A549 (cell line): ENCODE data around the gene HSD17B3. TPM values are rescaled to one million over a fixed set of nuclear protein-coding genes. Genes with fewer than 3 reads are reported as not detected.

Experiments
- ATAC-seq, 2 experiments: fragments of 200-7000 bp in 1 of 2; fragments of >200 bp in 1 of 2; cut with Nextera tagmentation in 1 of 2; cut with Tn5 transposase in 1 of 2; 3 replicates each; pipeline versions ENCODE4 v1.8.0 to v1.9.1; 2018 to 2020; ENCODE audit warnings: mild to moderate bottlenecking in 1 of 2, moderate library complexity in 1 of 2
- CTCF ChIA-PET: fragments of 300-600 bp; sonication (Branson Sonifier 250); formaldehyde crosslinking; extraction: SDS; loops from one replicate; lab custom pipeline; 2021; ENCODE audit warnings: antibody characterized with exemption, inconsistent platforms; lab: Yijun Ruan, JAX
- POLR2A ChIA-PET: fragments of 350-600 bp; formaldehyde crosslinking; extraction: SDS; loops from one replicate; lab custom pipeline; 2021; ENCODE audit warnings: antibody characterized with exemption, inconsistent platforms; lab: Yijun Ruan, JAX
- DNase-seq, 2 experiments: peaks; one replicate each; pipeline versions ENCODE4 v3.0.0 to v3.0.0-alpha.2; 2011 to 2016; ENCODE audit warnings: low read depth in 1 of 2, low spot score in 1 of 2
- FAIRE-seq: peaks from 2 replicates; lab custom pipeline; 2011; peaks lifted over from hg19 to GRCh38; lab: Jason Lieb, UNC
- H3K27ac ChIP-seq, 2 experiments: fragments of >200 bp; sonication (Bioruptor Twin); formaldehyde crosslinking; 3 replicates each; pipeline ENCODE4 v1.5.1; 2016 to 2017
- H3K4me1 ChIP-seq: fragments of >200 bp; sonication (Bioruptor Twin); formaldehyde crosslinking; 3 replicates; pipeline ENCODE4 v1.6.1; 2016
- H3K4me2 ChIP-seq: fragments of >200 bp; sonication (Bioruptor Twin); formaldehyde crosslinking; 3 replicates; pipeline ENCODE4 v1.6.1; 2016
- H3K4me3 ChIP-seq: fragments of >200 bp; sonication (Bioruptor Twin); formaldehyde crosslinking; 3 replicates; pipeline ENCODE4 v1.5.1; 2016
- H3K9me3 ChIP-seq: fragments of >200 bp; sonication (Bioruptor Twin); formaldehyde crosslinking; 3 replicates; pipeline ENCODE4 v1.6.1; 2016
- BHLHE40 ChIP-seq: IDR thresholded peaks from 2 replicates; pipeline ENCODE4 v1.6.1; 2012; ENCODE audit warnings: low read depth, low read length, inconsistent platforms
- CBX2 ChIP-seq: fragments of 200-600 bp; sonication (generic); IDR thresholded peaks from 2 replicates; pipeline ENCODE4 v1.6.1; 2016; ENCODE audit warnings: low read depth, mild to moderate bottlenecking, borderline replicate concordance
- CHD2 ChIP-seq: fragments of 150-350 bp; IDR thresholded peaks from 2 replicates; pipeline ENCODE4 v1.6.1; 2014; ENCODE audit warnings: low read length; ENCODE audit not compliant: partially characterized antibody
- CHD4 ChIP-seq: fragments of 200-600 bp; sonication (generic); IDR thresholded peaks from 2 replicates; pipeline ENCODE4 v1.6.1; 2016; ENCODE audit warnings: antibody characterized with exemption, mild to moderate bottlenecking, borderline replicate concordance
- EHF ChIP-seq: fragments of 250-450 bp; sonication (Bioruptor Pico); IDR thresholded peaks from 2 replicates; pipeline ENCODE4 v1.5.0; 2020; ENCODE audit warnings: mild to moderate bottlenecking
- EHMT2 ChIP-seq: fragments of 200-600 bp; sonication (generic); IDR thresholded peaks from 2 replicates; pipeline ENCODE4 v1.6.1; 2016; ENCODE audit warnings: antibody characterized with exemption, low read depth, mild to moderate bottlenecking, moderate library complexity
- EP300 ChIP-seq, 2 experiments: fragments of >200 bp; sonication (Bioruptor Twin); formaldehyde crosslinking; IDR thresholded peaks; 2 replicates in 1 of 2; 3 replicates in 1 of 2; pipeline ENCODE4 v1.6.1; 2016 to 2017
- GATA3 ChIP-seq: IDR thresholded peaks from 2 replicates; pipeline ENCODE4 v1.6.1; 2012; ENCODE audit warnings: borderline replicate concordance
- HDAC2 ChIP-seq: fragments of 200-600 bp; sonication (generic); IDR thresholded peaks from 2 replicates; pipeline ENCODE4 v1.6.1; 2016
- HOXA7 ChIP-seq: fragments of 250-450 bp; sonication (Bioruptor Pico); IDR thresholded peaks from 2 replicates; pipeline ENCODE4 v1.5.0; 2020; ENCODE audit warnings: mild to moderate bottlenecking, moderate library complexity
- HOXB13 ChIP-seq: fragments of 250-450 bp; sonication (Bioruptor Pico); IDR thresholded peaks from 2 replicates; pipeline ENCODE4 v1.5.0; 2020; ENCODE audit warnings: low read depth, mild to moderate bottlenecking, moderate library complexity
- KDM1A ChIP-seq: fragments of 200-600 bp; sonication (generic); IDR thresholded peaks from 2 replicates; pipeline ENCODE4 v1.6.1; 2016; ENCODE audit warnings: low read depth, mild to moderate bottlenecking
- KDM5A ChIP-seq: fragments of 200-600 bp; sonication (generic); IDR thresholded peaks from 2 replicates; pipeline ENCODE4 v1.6.1; 2016; ENCODE audit warnings: antibody characterized with exemption, mild to moderate bottlenecking
- MYC ChIP-seq: IDR thresholded peaks from 2 replicates; pipeline ENCODE4 v1.6.1; 2012; ENCODE audit warnings: mild to moderate bottlenecking, inconsistent platforms, low read length, improper control_type of control experiment, borderline replicate concordance
- NR3C1 ChIP-seq: fragments of >200 bp; sonication (Bioruptor Twin); formaldehyde crosslinking; IDR thresholded peaks from 3 replicates; pipeline ENCODE4 v1.6.1; 2017
- POLR2A ChIP-seq: IDR thresholded peaks from 2 replicates; pipeline ENCODE4 v1.6.1; 2012; ENCODE audit warnings: mild to moderate bottlenecking, low read length
- RCOR1 ChIP-seq: fragments of 150-350 bp; IDR thresholded peaks from 2 replicates; pipeline ENCODE4 v1.6.1; 2014; ENCODE audit warnings: antibody characterized with exemption, low read length, low read depth
- RFX5 ChIP-seq: fragments of 450-650 bp; IDR thresholded peaks from 2 replicates; pipeline ENCODE4 v1.7.1; 2014; ENCODE audit warnings: antibody characterized with exemption, mild to moderate bottlenecking, moderate library complexity
- RNF2 ChIP-seq: fragments of 200-600 bp; sonication (generic); IDR thresholded peaks from 2 replicates; pipeline ENCODE4 v1.6.1; 2016; ENCODE audit warnings: low read depth, mild to moderate bottlenecking, antibody characterized with exemption, moderate library complexity, borderline replicate concordance
- SREBF2 ChIP-seq: fragments of 450-650 bp; IDR thresholded peaks from 2 replicates; pipeline ENCODE4 v1.6.1; 2014; ENCODE audit warnings: mild to moderate bottlenecking, moderate library complexity
- TP53 ChIP-seq: fragments of 250-450 bp; sonication (Bioruptor Pico); IDR thresholded peaks from 2 replicates; pipeline ENCODE4 v1.5.0; 2021; ENCODE audit warnings: mild to moderate bottlenecking, moderate library complexity
- ZSCAN20 ChIP-seq: fragments of 250-450 bp; sonication (Bioruptor Pico); IDR thresholded peaks from 2 replicates; pipeline ENCODE4 v1.8.0; 2022; ENCODE audit warnings: mild to moderate bottlenecking, moderate library complexity
- WGBS: methylation state at CpG from one replicate; pipeline ENCODE4 v1.1.6; 2017; ENCODE audit errors: missing lambda C conversion rate; 5-methylcytosine and 5-hydroxymethylcytosine counted together
- polyA plus RNA-seq, 4 experiments: library from polyadenylated mRNA; depleted of rRNA in 3 of 4; stranded (reverse); fragments of >200 nt; fragmentation: RNase III in 1 of 4; extraction: RNeasy Plus Mini Kit Qiagen cat#74134 plus additional on column Dnase treatment in 1 of 4; gene quantifications; 2 replicates in 3 of 4; 3 replicates in 1 of 4; pipeline ENCODE4 v1.2.3, GENCODE V29; 2011 to 2017
- TF ChIP-seq, protein P1 (sequence below): IDR thresholded peaks from 2 replicates; pipeline ENCODE4 v1.6.1; 2012
- TF ChIP-seq, protein P2 (sequence below): fragments of 250-450 bp; sonication (Bioruptor Pico); IDR thresholded peaks from 2 replicates; pipeline ENCODE4 v1.5.0; 2020; ENCODE audit warnings: low read depth, mild to moderate bottlenecking, moderate library complexity
- TF ChIP-seq, protein P3 (sequence below): fragments of 200-600 bp; sonication (generic); IDR thresholded peaks from 2 replicates; pipeline ENCODE4 v1.6.1; 2016; ENCODE audit warnings: antibody characterized with exemption, mild to moderate bottlenecking, moderate library complexity
- TF ChIP-seq, protein P4 (sequence below): fragments of >200 bp; sonication (Bioruptor Twin); formaldehyde crosslinking; IDR thresholded peaks from 2 replicates; pipeline ENCODE4 v1.6.1; 2016
- TF ChIP-seq, protein P5 (sequence below): fragments of 150-350 bp; IDR thresholded peaks from 2 replicates; pipeline ENCODE4 v1.6.1; 2014; ENCODE audit warnings: low read depth, mild to moderate bottlenecking, low read length

Gene HSD17B3
- polyA plus RNA-seq, 2 of the 4 experiments (the other 2 are of a cell fraction) = 0.22 to 0.25 TPM

DNA sequence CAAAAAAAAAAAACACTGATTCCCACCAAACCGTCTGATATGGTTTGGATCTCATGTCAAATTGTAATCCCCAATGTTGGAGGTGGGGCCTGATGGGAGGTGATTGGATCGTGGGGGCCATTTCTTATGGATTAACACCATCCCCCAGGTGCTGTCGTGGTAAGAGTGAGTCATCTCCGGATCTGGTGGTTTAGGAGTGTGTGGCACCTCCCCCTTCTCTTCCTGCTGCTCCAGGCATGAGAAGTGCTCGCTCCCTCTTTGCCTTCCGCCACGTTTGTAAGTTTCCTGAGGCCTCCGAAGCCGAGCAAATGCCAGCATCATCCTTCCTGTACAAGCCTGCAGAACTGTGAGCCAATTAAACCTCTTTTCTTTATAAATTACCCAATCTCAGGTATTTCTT, 45.2 kb downstream of the HSD17B3 start:
- ATAC-seq (no peak), FAIRE-seq (no peak), DNase-seq (no peak)
- no peak overlapping the region for H3K4me3 ChIP-seq
- H3K27ac ChIP-seq = no peak overlapping the region
- no peaks in the 10 kb centered on the region for H3K4me1 ChIP-seq
- WGBS = 64% methylated on average over 9 of the region's 9 CpGs
- TF ChIP-seq POLR2A (no peak), RCOR1 (no peak), MYC (no peak), EHMT2 (no peak), KDM5A (no peak), ZSCAN20 (no peak), CBX2 (no peak), SREBF2 (no peak), NR3C1 (no peak), HOXA7 (CRISPR knock-in tag) (no peak), HDAC2 (no peak), CHD2 (no peak), TP53 (CRISPR knock-in tag) (no peak), GATA3 (no peak)
- TF ChIP-seq, protein P1, sequence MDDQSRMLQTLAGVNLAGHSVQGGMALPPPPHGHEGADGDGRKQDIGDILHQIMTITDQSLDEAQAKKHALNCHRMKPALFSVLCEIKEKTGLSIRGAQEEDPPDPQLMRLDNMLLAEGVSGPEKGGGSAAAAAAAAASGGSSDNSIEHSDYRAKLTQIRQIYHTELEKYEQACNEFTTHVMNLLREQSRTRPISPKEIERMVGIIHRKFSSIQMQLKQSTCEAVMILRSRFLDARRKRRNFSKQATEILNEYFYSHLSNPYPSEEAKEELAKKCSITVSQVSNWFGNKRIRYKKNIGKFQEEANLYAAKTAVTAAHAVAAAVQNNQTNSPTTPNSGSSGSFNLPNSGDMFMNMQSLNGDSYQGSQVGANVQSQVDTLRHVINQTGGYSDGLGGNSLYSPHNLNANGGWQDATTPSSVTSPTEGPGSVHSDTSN = no peak
- TF ChIP-seq, protein P2, sequence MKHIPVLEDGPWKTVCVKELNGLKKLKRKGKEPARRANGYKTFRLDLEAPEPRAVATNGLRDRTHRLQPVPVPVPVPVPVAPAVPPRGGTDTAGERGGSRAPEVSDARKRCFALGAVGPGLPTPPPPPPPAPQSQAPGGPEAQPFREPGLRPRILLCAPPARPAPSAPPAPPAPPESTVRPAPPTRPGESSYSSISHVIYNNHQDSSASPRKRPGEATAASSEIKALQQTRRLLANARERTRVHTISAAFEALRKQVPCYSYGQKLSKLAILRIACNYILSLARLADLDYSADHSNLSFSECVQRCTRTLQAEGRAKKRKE (CRISPR knock-in tag) = no peak
- ChIA-PET CTCF (no interaction called here), POLR2A (no interaction called here)
- H3K4me2 ChIP-seq = no peak overlapping the region
- no peaks in the 10 kb centered on the region for H3K9me3 ChIP-seq

DNA sequence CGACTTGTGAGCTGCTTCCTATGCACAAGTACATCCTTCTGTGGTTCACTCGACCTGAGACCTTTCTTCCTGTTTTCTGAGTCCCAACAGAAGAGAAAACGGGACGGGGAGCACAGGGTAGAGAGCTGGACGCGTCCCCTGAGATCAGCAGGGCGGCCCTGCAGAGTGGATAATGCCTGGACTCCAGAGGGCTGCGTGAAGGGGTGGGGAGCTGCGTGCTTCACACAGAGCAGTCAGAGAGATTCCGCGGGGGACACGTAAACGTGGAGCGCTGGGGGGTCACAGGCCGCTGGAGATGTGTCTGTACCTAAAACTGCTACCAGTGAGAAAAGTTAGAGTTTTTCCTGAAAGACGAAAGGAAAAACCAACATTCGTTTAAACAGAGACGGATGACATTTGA, 46.3 kb downstream of the HSD17B3 start:
- TF ChIP-seq HDAC2 (no peak), EHF (no peak), HOXB13 (CRISPR knock-in tag) (no peak)
- TF ChIP-seq, protein P3, sequence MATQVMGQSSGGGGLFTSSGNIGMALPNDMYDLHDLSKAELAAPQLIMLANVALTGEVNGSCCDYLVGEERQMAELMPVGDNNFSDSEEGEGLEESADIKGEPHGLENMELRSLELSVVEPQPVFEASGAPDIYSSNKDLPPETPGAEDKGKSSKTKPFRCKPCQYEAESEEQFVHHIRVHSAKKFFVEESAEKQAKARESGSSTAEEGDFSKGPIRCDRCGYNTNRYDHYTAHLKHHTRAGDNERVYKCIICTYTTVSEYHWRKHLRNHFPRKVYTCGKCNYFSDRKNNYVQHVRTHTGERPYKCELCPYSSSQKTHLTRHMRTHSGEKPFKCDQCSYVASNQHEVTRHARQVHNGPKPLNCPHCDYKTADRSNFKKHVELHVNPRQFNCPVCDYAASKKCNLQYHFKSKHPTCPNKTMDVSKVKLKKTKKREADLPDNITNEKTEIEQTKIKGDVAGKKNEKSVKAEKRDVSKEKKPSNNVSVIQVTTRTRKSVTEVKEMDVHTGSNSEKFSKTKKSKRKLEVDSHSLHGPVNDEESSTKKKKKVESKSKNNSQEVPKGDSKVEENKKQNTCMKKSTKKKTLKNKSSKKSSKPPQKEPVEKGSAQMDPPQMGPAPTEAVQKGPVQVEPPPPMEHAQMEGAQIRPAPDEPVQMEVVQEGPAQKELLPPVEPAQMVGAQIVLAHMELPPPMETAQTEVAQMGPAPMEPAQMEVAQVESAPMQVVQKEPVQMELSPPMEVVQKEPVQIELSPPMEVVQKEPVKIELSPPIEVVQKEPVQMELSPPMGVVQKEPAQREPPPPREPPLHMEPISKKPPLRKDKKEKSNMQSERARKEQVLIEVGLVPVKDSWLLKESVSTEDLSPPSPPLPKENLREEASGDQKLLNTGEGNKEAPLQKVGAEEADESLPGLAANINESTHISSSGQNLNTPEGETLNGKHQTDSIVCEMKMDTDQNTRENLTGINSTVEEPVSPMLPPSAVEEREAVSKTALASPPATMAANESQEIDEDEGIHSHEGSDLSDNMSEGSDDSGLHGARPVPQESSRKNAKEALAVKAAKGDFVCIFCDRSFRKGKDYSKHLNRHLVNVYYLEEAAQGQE = no peak
- H3K9me3 ChIP-seq = no peaks in the 10 kb centered on the region
- no peak overlapping the region for H3K4me2 ChIP-seq
- no peak overlapping the region for H3K27ac ChIP-seq
- CTCF ChIA-PET = interaction anchor here (0.6 to 1.5 kb wide), 3 partner anchors 10 to 178 kb away, joined by 3 to 6 read pairs (median 3); no protein-coding TSS in a partner anchor
- POLR2A ChIA-PET = no interaction called here
- no peaks in the 10 kb centered on the region for H3K4me1 ChIP-seq
- no peak for DNase-seq
- no peak for ATAC-seq
- H3K4me3 ChIP-seq = no peak overlapping the region
- WGBS = 85% methylated on average over 18 of the region's 18 CpGs
- FAIRE-seq = no peak

DNA sequence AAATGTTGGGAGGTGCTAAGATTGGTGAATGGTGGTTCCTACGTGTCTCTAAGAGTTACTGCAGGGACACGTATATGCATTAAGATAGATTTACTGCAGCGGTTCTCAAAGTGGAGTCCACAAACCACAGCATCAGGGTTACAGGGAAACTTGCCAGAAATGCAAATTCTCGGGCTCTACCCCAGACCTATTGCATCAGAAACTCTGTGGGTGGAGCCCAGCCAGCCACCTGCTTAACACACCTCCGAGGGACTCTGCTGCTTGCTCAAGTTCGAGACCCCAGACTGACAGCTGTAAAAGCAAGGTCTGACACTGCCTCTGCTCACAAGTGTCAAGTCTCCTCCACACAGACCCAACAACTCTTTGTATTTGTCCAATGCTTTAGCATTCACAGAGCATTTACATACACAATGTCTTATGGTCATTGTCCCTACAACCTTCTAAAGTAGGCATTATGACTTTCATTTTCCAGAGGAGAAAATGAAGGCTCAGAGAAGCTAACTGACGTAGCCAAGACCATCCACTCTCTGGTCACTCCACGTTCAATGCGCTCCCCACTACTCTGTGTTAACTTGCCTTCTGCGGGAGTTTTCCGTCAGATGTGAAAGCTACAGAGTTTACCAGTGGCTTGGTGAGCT, 48.8 kb downstream of the HSD17B3 start:
- ATAC-seq (no peak), DNase-seq (no peak), FAIRE-seq (no peak)
- Histone ChIP-seq H3K27ac (no peak overlapping the region), H3K4me2 (no peak overlapping the region), H3K9me3 (no peaks in the 10 kb centered on the region), H3K4me3 (no peak overlapping the region), H3K4me1 (no peaks in the 10 kb centered on the region)
- ChIA-PET CTCF (interaction anchor here (1.3 kb wide), 1 partner anchor 21 kb away, joined by 5 read pairs; no protein-coding TSS in a partner anchor), POLR2A (no interaction called here)
- 68% methylated on average over 11 of the region's 11 CpGs for WGBS
- TF ChIP-seq, protein P4, sequence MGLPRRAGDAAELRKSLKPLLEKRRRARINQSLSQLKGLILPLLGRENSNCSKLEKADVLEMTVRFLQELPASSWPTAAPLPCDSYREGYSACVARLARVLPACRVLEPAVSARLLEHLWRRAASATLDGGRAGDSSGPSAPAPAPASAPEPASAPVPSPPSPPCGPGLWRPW = no peak
- TF ChIP-seq SREBF2 (no peak), TP53 (CRISPR knock-in tag) (no peak), MYC (no peak), CHD4 (no peak), BHLHE40 (no peak), RNF2 (no peak), EP300 (IDR thresholded peaks at IDR 0.05) (no peak), CBX2 (no peak), KDM1A (no peak), EHF (no peak), RFX5 (no peak)
- TF ChIP-seq, protein P5, sequence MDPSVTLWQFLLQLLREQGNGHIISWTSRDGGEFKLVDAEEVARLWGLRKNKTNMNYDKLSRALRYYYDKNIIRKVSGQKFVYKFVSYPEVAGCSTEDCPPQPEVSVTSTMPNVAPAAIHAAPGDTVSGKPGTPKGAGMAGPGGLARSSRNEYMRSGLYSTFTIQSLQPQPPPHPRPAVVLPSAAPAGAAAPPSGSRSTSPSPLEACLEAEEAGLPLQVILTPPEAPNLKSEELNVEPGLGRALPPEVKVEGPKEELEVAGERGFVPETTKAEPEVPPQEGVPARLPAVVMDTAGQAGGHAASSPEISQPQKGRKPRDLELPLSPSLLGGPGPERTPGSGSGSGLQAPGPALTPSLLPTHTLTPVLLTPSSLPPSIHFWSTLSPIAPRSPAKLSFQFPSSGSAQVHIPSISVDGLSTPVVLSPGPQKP = no peak
